ENCODE results near the gene POGZ.

The POGZ gene

DNA sequence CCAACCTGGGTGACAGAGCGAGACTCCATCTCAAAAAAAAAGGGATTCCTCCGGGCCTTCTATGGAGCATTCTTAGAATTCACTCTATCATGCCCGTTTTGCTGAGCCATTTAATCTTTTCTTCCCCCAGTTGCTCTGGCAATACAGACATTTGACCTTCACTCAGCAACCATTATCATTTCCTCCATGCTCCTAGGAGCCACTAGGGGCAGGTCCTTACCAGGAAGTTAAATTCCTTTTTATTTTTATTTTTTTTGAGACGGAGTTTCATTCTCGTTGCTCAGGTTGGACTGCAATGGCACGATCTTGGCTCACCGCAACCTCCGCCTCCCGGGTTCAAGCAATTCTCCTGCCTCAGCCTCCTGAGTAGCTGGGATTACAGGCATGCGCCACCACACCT is 42.2 kb upstream of the POGZ start:
- Histone ChIP-seq H3K27ac (ENCODE audit: low read depth, low read length) (no peak overlapping the region), H3K4me2 (ENCODE audit: low read depth, low read length, poor library complexity, severe bottlenecking) (no peak overlapping the region), H3K9ac (ENCODE audit: low read length) (no peak overlapping the region), H2AFZ (ENCODE audit: low read depth, low read length, severe bottlenecking) (no peak overlapping the region), H3K79me2 (ENCODE audit: insufficient read depth, low read length) (no peaks in the 10 kb centered on the region), H3K4me3 (ENCODE audit: insufficient read depth, low read length, poor library complexity, severe bottlenecking) (no peak overlapping the region), H3K9me3 (ENCODE audit: insufficient read depth, low read length) (no peaks in the 10 kb centered on the region), H4K20me1 (ENCODE audit: low read depth, low read length) (no peaks in the 10 kb centered on the region), H3F3A (ENCODE audit: insufficient read depth) (no peaks in the 10 kb centered on the region), H3K9me2 (replicated peaks; ENCODE audit: insufficient read depth, low read length) (no peaks in the 10 kb centered on the region), H3K36me3 (ENCODE audit: low read length) (no peaks in the 10 kb centered on the region), H3K27me3 (ENCODE audit: low read length) (no peaks in the 10 kb centered on the region)
- no peak for TF ChIP-seq EZH2phosphoT487 (conservative IDR thresholded peaks at IDR 0.05; ENCODE audit: low read length)
- TF ChIP-seq, protein P1, sequence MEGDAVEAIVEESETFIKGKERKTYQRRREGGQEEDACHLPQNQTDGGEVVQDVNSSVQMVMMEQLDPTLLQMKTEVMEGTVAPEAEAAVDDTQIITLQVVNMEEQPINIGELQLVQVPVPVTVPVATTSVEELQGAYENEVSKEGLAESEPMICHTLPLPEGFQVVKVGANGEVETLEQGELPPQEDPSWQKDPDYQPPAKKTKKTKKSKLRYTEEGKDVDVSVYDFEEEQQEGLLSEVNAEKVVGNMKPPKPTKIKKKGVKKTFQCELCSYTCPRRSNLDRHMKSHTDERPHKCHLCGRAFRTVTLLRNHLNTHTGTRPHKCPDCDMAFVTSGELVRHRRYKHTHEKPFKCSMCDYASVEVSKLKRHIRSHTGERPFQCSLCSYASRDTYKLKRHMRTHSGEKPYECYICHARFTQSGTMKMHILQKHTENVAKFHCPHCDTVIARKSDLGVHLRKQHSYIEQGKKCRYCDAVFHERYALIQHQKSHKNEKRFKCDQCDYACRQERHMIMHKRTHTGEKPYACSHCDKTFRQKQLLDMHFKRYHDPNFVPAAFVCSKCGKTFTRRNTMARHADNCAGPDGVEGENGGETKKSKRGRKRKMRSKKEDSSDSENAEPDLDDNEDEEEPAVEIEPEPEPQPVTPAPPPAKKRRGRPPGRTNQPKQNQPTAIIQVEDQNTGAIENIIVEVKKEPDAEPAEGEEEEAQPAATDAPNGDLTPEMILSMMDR (IDR thresholded peaks at IDR 0.05; ENCODE audit: insufficient read depth, low read length, poor library complexity, severe bottlenecking) = no peak

GRCh38 chr1:151499930-151500329 is 40.6 kb upstream of the POGZ start:
- Histone ChIP-seq H3K36me3 (ENCODE audit: low read length) (no peaks in the 10 kb centered on the region), H4K20me1 (ENCODE audit: low read depth, low read length) (no peaks in the 10 kb centered on the region), H2AFZ (ENCODE audit: low read depth, low read length, severe bottlenecking) (no peak overlapping the region), H3K27ac (ENCODE audit: low read depth, low read length) (no peak overlapping the region), H3K4me3 (ENCODE audit: insufficient read depth, low read length, poor library complexity, severe bottlenecking) (no peak overlapping the region), H3K79me2 (ENCODE audit: insufficient read depth, low read length) (no peaks in the 10 kb centered on the region), H3K4me2 (ENCODE audit: low read depth, low read length, poor library complexity, severe bottlenecking) (no peak overlapping the region), H3K9ac (ENCODE audit: low read length) (no peak overlapping the region), H3F3A (ENCODE audit: insufficient read depth) (no peaks in the 10 kb centered on the region), H3K9me3 (ENCODE audit: insufficient read depth, low read length) (no peaks in the 10 kb centered on the region), H3K27me3 (ENCODE audit: low read length) (no peaks in the 10 kb centered on the region), H3K9me2 (replicated peaks; ENCODE audit: insufficient read depth, low read length) (no peaks in the 10 kb centered on the region)
- TF ChIP-seq EZH2phosphoT487 (conservative IDR thresholded peaks at IDR 0.05; ENCODE audit: low read length) = no peak
- TF ChIP-seq, protein P1 (IDR thresholded peaks at IDR 0.05; ENCODE audit: insufficient read depth, low read length, poor library complexity, severe bottlenecking) = no peak

GRCh38 chr1:151499365-151499764 is 40.1 kb upstream of the POGZ start:
- Histone ChIP-seq H2AFZ (ENCODE audit: low read depth, low read length, severe bottlenecking) (no peak overlapping the region), H3F3A (ENCODE audit: insufficient read depth) (no peaks in the 10 kb centered on the region)
- no peak for TF ChIP-seq EZH2phosphoT487 (conservative IDR thresholded peaks at IDR 0.05; ENCODE audit: low read length)
- TF ChIP-seq, protein P1 (IDR thresholded peaks at IDR 0.05; ENCODE audit: insufficient read depth, low read length, poor library complexity, severe bottlenecking) = no peak

More at GRCh38 chr1:151499365-151499764, 40.1 kb upstream of the POGZ start:
- Histone ChIP-seq H3K79me2 (ENCODE audit: insufficient read depth, low read length) (no peaks in the 10 kb centered on the region), H3K27ac (ENCODE audit: low read depth, low read length) (no peak overlapping the region), H3K4me3 (ENCODE audit: insufficient read depth, low read length, poor library complexity, severe bottlenecking) (no peak overlapping the region), H3K4me2 (ENCODE audit: low read depth, low read length, poor library complexity, severe bottlenecking) (no peak overlapping the region), H3K27me3 (ENCODE audit: low read length) (no peaks in the 10 kb centered on the region), H3K9me2 (replicated peaks; ENCODE audit: insufficient read depth, low read length) (no peaks in the 10 kb centered on the region), H3K9ac (ENCODE audit: low read length) (no peak overlapping the region), H4K20me1 (ENCODE audit: low read depth, low read length) (no peaks in the 10 kb centered on the region), H3K9me3 (ENCODE audit: insufficient read depth, low read length) (no peaks in the 10 kb centered on the region), H3K36me3 (ENCODE audit: low read length) (no peaks in the 10 kb centered on the region)
